ENCODE results near the gene RMRP.

RMRP gene

DNA sequence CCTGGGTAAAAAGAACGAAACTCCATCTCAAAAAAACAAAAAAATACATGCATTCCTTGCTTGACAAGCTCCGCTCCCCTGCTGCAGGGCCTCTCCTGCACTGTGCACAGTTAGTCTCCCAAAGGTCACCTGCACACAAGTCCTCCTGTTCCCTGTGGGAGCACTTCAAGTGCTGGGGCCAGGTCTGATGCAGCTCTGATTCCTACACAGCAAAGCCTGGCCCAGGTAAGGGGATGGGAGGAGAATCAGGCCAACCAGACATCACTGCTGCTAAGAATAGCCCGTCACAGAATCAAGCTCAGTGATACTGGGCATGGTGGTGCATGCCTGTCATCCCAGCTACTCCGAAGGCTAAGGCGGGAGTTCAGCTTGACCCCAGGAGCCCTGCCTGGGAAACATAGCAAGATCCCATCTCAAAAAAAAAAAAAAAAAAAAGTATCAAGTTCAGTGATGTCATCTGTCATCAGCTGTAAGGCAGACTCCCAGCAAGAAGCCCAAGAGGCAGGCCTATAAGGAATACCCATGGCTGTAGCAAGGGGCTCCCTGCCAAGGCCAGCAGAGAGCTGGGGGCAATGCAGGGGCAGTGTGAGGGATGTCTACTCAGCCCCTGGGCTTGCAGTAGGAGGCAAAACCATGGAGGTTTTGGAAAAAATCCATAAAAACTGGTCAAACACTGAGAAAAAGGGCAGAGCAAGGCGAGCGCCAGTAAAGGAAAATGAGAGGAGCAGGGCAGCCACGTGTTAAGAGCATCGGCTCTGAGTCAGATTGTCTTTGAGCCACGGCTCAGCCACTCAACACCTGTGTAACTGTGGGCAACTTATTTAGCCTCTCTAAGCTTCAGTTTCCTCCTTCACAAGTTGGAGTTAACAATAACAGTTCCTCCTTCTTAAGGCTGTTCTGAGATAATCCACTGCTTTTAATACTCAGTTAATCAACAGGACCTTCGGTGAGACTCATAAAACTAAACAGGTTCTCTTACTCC lies 28.7 kb upstream of the RMRP start:
- no peak for DNase-seq (ENCODE audit: low read depth)

GRCh38 chr9:35685506-35685905 lies 27.7 kb upstream of the RMRP start:
- no peak for DNase-seq (ENCODE audit: low read depth)

GRCh38 chr9:35684921-35685320 lies 27.1 kb upstream of the RMRP start:
- no peak for DNase-seq (ENCODE audit: low read depth)

- no peak for DNase-seq (ENCODE audit: low read depth)
Observed at GRCh38 chr9:35683323-35683722, 25.5 kb upstream of the RMRP start.

DNA sequence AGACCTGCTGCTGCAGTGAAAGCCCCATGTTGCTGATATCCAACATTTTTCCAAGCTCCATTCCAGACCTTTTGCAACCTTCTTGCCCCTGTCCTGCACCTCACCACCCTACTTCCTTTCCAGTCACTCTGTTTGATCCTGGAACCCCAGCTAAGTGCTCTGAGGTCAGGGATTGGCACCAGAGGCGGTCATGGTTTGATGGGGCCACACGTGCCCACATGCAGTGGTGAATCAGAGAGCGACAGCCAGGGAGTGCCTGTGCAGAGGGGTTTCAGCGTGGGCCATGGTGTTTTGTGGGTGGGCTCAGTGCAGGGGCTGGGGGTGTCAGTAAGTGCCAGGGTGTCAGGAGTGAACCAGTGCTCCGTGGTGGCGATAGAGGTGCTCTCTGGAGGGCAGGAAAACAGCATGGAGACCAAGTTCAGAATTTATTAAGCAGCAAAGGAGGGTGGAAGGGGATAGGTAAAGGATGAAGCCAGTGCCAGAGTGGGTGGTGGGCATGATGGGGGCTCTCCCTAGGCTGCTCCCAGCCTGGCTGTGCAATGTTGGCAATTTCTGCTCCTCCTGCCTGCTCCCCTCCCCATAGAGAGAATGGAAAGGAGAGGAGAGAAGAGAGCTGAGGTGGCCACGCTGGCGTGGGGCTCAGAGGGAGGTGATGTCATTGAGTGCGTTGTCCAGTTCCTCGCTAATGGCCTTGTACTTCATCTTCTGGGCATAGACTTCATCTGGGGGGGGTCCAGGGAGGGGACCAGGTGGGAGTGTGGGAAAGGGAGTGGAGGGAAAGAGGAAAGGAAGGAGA lies 24.9 kb upstream of the RMRP start:
- DNase-seq (ENCODE audit: low read depth): no peak

- no peak for DNase-seq (ENCODE audit: low read depth)
Observed at GRCh38 chr9:35682051-35682450, 24.2 kb upstream of the RMRP start.

DNA sequence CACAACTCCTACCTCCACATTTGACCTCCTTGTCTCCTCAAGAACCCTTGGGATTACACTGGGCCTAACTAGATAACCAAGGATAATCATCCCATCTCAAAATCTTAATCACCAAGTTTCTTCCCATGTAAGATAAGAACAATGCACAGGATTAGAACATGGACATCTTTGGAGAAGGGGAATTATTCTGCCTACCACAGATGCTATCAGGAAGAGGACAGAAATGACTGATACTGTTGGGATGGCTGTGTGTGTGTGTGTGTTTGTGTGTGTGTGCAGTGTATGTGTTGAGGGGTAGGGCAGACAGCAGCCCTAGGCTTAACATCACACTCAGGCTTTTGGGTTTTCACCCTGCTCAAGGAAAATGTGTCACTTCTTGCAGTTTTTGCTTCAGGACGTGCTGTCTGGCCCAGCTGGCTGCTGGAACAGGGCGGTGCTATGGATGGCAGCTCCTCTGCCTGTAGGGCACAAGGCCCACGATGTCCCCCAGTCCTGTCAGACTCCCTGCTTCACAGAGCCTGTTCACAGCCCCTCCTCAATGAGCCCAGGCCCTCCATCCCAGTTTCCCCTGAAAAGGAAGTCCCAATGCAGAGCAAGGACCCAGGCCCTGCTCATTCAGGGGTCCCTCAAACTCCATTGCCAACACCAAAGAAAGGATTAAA lies 23.7 kb upstream of the RMRP start:
- no peak for DNase-seq (ENCODE audit: low read depth)

GRCh38 chr9:35680331-35681105 lies 22.7 kb upstream of the RMRP start:
- no peak for DNase-seq (ENCODE audit: low read depth)

DNA sequence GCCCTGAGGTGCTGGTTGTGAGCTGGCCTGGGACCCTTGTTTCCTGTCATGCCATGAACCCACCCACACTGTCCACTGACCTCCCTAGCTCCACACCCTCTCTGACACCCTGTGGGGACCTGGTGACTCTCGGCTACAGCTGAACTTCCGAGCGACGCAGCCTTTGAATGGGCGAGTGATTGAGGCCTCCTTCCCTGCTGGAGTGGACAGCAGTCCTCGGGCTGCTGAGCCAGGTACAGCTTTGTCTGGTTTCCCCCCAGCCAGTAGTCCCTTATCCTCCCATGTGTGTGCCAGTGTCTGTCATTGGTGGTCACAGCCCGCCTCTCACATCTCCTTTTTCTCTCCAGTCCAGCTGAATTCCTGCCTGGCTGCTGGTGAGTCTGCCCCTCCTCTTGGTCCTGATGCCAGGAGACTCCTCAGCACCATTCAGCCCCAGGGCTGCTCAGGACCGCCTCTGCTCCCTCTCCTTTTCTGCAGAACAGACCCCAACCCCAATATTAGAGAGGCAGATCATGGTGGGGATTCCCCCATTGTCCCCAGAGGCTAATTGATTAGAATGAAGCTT lies 22.0 kb upstream of the RMRP start:
- DNase-seq (ENCODE audit: low read depth): no peak

DNA sequence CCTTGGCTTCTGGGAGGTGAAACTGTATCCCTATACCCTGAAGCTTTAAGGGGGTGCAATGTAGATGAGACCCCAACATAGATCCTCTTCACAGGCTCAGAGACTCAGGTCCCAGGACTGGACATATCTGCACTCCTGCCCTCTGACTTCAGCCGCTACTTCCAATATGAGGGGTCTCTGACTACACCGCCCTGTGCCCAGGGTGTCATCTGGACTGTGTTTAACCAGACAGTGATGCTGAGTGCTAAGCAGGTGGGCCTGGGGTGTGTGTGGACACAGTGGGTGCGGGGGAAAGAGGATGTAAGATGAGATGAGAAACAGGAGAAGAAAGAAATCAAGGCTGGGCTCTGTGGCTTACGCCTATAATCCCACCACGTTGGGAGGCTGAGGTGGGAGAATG lies 21.3 kb upstream of the RMRP start:
- DNase-seq (ENCODE audit: low read depth): no peak

GRCh38 chr9:35675732-35676392 lies 18.0 kb upstream of the RMRP start:
- DNase-seq (ENCODE audit: low read depth): no peak

DNA sequence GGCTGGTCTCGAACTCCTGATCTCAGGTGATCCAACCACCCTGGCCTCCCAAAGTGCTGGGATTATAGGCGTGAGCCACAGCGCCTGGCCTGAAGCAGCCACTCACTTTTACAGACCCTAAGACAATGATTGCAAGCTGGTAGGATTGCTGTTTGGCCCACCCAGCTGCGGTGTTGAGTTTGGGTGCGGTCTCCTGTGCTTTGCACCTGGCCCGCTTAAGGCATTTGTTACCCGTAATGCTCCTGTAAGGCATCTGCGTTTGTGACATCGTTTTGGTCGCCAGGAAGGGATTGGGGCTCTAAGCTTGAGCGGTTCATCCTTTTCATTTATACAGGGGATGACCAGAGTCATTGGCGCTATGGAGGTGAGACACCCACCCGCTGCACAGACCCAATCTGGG lies 17.4 kb upstream of the RMRP start:
- DNase-seq (ENCODE audit: low read depth): no peak

DNA sequence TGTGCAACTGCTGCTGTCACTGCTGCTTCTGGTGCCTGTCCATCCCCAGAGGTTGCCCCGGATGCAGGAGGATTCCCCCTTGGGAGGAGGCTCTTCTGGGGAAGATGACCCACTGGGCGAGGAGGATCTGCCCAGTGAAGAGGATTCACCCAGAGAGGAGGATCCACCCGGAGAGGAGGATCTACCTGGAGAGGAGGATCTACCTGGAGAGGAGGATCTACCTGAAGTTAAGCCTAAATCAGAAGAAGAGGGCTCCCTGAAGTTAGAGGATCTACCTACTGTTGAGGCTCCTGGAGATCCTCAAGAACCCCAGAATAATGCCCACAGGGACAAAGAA lies 16.2 kb upstream of the RMRP start:
- no peak for DNase-seq (ENCODE audit: low read depth)

DNA sequence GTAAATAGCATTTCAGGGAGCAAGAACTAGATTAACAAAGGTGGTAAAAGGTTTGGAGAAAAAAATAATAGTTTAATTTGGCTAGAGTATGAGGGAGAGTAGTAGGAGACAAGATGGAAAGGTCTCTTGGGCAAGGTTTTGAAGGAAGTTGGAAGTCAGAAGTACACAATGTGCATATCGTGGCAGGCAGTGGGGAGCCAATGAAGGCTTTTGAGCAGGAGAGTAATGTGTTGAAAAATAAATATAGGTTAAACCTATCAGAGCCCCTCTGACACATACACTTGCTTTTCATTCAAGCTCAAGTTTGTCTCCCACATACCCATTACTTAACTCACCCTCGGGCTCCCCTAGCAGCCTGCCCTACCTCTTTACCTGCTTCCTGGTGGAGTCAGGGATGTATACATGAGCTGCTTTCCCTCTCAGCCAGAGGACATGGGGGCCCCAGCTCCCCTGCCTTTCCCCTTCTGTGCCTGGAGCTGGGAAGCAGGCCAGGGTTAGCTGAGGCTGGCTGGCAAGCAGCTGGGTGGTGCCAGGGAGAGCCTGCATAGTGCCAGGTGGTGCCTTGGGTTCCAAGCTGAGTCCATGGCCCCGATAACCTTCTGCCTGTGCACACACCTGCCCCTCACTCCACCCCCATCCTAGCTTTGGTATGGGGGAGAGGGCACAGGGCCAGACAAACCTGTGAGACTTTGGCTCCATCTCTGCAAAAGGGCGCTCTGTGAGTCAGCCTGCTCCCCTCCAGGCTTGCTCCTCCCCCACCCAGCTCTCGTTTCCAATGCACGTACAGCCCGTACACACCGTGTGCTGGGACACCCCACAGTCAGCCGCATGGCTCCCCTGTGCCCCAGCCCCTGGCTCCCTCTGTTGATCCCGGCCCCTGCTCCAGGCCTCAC lies 15.6 kb upstream of the RMRP start, which contains the start of gene CA9:
Gene CA9 (plus strand): TSS at position 797 of the 893 bp plus-strand sequence. CDS start 32 bp downstream, at position 829.
- no peak for DNase-seq (ENCODE audit: low read depth)

DNA sequence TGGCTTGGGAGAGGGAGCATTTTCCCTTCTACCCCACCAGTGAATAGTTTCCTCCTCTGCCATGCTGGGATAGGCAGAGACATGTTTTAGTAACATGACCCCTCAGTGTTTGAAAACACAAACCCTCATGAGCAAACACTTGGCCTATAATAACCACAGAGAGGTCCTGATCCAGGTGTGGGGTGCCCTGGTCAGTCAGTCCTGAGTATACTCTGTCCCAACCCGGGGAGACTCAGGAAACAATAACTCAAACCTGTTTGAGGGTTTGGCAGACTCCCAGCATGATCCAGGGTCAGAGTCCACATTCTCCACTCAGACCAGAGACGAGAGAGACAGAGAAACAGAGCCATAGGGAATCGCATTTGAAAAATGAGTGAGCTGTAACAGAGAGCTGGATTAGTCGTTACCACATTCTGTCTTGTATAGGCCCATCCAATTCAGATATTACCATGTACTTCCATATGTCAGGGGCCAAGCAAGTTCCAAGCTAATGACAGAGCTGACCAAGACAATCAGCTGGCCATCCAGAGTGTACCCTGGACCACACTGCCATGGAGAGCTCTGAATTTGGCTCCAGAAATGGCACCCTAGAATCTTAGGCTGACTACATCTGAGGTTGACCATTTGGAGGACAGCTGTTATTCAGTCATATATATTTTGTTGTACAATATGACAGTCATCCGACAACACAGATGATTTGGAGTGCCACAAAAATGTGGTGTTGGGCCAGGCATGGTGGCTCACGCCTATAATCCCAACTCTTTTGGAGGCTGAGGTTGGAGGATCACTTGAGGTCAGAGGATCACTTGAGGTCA lies 11.7 kb upstream of the RMRP start:
- DNase-seq (ENCODE audit: low read depth): no peak

DNA sequence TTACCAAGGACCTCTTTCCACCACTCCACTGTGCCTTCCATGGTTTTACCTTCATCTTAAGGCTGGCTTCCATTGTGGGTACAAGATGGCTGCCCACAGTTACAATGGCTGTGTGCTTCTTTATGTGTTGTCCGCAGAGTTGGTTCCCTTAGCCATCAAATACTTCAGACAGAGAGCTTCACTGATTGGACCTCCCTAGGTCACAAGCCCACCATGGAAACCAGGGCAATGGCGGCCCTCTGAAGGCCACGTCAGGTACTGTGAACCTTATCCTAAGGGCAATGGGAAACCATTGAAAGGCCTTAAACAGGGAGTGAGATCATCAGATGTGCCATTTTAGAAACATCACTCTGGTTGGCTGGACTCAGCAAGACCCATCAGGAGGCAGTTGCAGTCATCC lies 10.1 kb upstream of the RMRP start:
- no peak for DNase-seq (ENCODE audit: low read depth)

- DNase-seq (ENCODE audit: low read depth): no peak
Observed at GRCh38 chr9:35666549-35666948, 8.7 kb upstream of the RMRP start.

GRCh38 chr9:35666045-35666444 lies 8.2 kb upstream of the RMRP start:
- DNase-seq (ENCODE audit: low read depth): no peak

DNA sequence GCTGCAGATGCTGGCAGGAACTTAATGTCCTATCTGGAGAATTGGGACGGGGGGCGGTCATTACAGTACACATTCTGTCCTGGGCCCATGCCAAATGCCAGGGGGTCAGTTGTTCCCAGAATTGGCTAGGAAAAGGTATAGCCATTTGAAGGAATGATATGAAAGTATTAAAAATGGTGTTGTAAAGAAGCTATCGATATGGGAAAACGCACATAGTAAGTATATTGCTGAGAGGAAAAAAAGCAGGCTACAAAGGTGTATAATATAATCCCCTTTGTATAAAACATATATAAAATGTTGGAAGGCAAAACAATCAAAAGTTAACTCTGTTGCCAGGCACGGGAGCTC lies 7.6 kb upstream of the RMRP start:
- no peak for DNase-seq (ENCODE audit: low read depth)
